Stimulated activated CD8-positive, alpha-beta memory T cell treated with anti-CD3 and anti-CD28 coated beads, Interleukin-15, amount 100 ng/mL, for 48 hours (primary cell): ENCODE data around the gene NLRP1.

ENCODE experiments used
- DNase-seq, 2 donors: peaks; one replicate each; pipeline ENCODE4 v3.0.0-alpha.2; 2020; ENCODE audit warnings: low read depth in 2 of 2

NLRP1 gene

GRCh38 chr17:5516060-5516792 lies 68.1 kb downstream of the NLRP1 start:
- DNase-seq = no peak

GRCh38 chr17:5514976-5515375 lies 69.3 kb downstream of the NLRP1 start:
- DNase-seq = no peak

DNA sequence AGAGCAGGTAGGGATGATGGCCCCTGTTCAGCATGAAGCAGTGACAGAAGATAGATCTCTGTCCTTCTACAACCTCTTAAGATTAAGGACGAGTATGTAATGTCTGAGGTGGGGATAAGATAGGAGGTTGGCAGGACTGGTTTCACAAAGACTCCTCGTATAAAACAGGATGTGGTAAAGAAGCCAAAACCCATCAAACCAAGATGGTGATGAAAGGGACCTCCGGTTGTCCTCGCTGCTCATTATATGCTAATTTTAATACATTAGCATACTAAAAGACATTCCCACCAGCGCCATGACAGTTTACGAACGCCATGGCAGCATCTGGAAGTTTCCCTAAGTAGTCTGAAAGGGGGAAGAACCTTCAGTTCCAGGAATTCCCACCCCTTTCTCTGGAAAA lies 70.7 kb downstream of the NLRP1 start:
- no peak for DNase-seq

GRCh38 chr17:5511401-5512225 lies 72.7 kb downstream of the NLRP1 start:
- no peak for DNase-seq

- no peak for DNase-seq
These were observed 73.5 kb downstream of the NLRP1 start for GRCh38 chr17:5510771-5511170.

GRCh38 chr17:5509482-5509881 lies 74.8 kb downstream of the NLRP1 start:
- no peak for DNase-seq

DNA sequence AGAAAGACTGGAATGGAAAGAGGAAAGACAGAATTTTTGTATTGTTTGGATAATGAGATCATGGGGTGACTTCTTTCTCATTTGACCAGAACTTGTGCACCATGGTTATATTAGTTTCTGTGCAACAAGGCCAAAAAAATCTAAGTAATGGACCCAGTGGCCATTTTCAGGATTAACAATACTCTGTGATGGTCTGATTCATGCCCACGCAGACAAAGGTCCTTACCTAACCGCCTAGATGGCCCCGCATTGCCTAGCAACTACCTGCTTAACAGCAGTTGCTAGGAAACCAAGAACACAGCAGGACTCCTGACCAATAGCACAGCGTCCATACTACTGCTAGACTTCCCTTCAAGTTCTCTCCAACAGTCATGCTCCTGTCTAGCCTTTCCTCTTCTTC lies 75.5 kb downstream of the NLRP1 start:
- DNase-seq = no peak

GRCh38 chr17:5506307-5506706 lies 78.0 kb downstream of the NLRP1 start:
- no peak for DNase-seq

- no peak for DNase-seq
These were observed 81.8 kb downstream of the NLRP1 start for GRCh38 chr17:5502552-5502951.

GRCh38 chr17:5501685-5502084 lies 82.6 kb downstream of the NLRP1 start:
- DNase-seq = no peak

DNA sequence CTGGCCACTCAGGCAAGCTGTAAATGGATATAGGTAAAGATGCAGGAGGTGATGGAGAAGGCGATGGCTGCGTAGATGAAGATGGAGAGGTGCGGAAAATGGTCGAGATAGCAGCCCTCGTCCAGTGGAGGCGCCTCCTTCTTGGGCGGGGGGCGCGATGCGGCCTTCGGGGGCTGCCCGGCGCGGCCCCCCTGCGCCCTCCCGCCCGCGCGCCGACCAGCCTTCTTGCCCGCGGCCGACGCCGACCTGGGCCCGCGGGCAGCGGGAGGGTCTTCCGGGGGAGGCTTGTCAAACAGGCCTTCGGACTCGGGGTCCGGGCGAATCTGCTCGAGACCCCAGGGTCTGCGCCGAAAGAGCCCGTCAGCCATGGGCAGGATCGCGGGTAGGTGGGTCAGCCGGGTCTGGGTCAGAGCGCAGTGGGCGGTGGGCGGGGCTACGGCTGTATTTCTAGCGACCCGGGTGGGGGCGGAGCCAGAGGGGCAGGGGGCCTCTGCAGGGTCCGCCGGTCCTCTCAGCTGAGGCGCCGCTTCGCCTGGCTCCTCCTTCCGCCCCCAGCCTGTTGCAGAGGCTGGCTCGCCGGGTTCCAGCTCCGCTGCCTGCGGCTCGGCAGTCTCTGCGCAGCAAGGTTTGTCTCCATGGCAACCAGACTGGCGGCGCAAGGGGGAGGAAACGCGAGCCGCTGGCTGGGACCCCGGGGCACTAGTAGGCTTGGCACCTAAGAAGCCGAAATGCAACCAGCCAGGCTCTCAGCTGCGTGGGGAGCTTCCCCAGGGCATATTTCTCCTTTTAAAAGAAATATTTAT lies 83.5 kb downstream of the NLRP1 start:
- peak; percentile 68 to 76 for DNase-seq

- DNase-seq = no peak
These were observed 84.1 kb downstream of the NLRP1 start for GRCh38 chr17:5500247-5500588.

GRCh38 chr17:5499476-5500231 lies 84.7 kb downstream of the NLRP1 start:
- no peak for DNase-seq

DNA sequence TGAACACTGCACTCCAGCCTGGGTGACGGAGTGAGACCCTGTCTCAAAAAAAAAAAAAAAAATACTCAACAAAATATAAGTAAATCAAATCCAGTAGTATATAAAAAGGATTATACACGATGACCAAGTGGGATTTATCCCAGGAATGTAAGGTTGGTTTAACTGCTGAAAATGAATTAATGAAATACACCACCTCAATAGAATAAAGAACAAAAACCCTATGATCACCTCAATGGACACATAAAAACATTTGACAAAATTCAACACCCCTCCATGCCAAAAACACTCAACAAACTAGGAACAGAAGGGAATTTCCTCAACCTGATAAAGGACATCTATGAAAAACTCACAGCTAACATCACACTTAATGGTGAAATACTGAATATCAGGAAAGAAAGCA lies 91.3 kb downstream of the NLRP1 start:
- no peak for DNase-seq

GRCh38 chr17:5488752-5489151 lies 95.6 kb downstream of the NLRP1 start:
- no peak for DNase-seq

- peak; percentile 94 to 97 for DNase-seq
These were observed 97.8 kb downstream of the NLRP1 start, which contains the start of gene MIS12 for GRCh38 chr17:5486206-5487124. TSS of gene MIS12 (plus strand) at chr17:5486566. CDS start at chr17:5488863, 2,297 bp downstream.

GRCh38 chr17:5485270-5486205 lies 98.8 kb downstream of the NLRP1 start, which contains the start of gene DERL2:
TSS of gene DERL2 (minus strand) at chr17:5486178. CDS start at chr17:5486161, 17 bp downstream.
- no peak for DNase-seq

DNA sequence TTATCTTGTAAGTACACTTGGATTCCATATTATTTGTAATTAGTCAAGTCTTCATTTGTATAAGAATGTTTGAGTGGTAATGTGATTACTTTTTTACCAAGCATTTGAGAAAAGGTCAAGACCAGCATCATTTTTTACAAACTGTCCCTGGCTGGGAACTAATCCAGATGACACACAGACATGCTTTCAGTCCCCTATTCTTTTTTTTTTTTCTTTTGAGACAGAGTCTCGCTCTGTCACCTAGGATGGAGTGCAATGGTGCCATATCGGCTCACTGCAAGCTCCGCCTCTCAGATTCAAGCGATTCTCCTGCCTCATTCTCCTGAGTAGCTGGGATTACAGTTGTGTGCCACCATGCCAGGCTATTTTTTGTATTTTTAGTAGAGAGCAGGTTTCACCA lies 102.9 kb downstream of the NLRP1 start:
- no peak for DNase-seq

DNA sequence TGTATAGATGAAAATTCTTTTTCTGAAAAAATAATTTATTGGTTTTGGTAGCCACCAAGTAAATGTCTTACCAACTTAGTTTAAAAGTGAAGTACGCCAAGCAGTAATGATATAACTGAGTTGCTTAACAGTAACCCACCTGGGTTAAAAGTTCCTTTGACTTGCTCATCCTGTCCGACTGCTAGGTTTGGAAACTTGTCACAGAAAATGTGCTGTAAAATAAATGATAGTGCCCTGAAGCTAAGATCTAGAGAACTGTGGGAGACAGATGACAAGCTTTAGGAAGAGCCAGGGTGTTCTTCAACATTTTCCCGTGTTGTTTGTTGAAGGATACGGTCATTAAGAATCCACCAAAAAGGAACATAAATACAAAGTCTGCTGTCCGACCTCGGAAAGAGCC lies 103.3 kb downstream of the NLRP1 start:
- no peak for DNase-seq
